NCI-H345 treated with DMSO at 0.1 percent for 48 hours (cell line): ENCODE measurements around the gene UFC1.

Experiments
- DNase-seq: peaks from one replicate; lab custom pipeline; 2025; ENCODE audit not compliant: unreplicated experiment; lab: John Stamatoyannopoulos, UW

UFC1 gene

DNA sequence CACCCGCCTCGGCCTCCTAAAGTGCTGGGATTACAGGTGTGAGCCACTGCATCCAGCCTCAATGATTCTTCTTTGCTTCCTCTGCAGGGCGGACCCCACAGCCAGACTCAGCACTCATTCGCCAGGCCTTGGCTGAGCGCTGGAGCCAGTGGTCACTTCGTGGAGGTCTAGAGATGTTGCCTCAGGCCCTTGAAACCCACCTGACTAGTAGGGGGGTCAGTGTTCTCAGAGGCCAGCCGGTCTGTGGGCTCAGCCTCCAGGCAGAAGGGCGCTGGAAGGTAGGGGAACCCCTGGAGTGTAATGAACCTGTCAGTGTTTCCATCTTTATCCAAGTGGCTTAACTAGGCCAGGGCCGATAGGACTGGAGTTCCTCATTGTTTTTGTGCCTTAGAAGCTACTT, 15.1 kb downstream of the UFC1 start:
- DNase-seq: no peak

- DNase-seq: no peak
These were observed 17.4 kb downstream of the UFC1 start for GRCh38 chr1:161171191-161171590.

- no peak for DNase-seq
These were observed 17.9 kb downstream of the UFC1 start for GRCh38 chr1:161171696-161172095.

- DNase-seq: no peak
These were observed 18.6 kb downstream of the UFC1 start for GRCh38 chr1:161172349-161172748.

DNA sequence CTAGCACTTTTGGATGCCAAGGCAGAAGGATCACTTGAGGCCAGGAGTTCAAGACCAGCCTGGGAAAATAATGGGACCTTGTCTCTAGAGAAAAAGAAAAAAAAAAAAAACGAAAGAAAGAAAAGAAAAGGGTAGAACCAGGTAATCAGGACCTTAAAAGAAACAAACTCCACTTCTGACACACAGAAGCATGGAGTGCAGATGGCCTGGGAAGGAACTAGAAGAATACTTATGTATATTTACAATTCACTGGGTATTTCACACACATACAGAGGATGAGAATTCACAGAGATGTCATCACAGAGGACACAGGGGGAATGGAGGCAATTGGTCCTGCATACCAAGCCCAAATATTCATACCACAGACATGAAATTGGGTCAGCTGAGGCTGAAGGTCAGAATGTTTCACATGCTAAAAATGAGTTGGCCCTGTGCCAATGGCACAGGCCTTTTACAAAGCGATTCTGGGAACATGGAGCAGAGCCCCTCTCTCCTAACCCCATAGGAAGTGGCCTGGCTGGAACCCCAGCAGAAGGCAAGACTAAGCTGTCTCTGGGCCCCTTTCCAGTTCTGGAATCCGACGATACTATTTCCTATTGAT, 19.1 kb downstream of the UFC1 start:
- no peak for DNase-seq

DNA sequence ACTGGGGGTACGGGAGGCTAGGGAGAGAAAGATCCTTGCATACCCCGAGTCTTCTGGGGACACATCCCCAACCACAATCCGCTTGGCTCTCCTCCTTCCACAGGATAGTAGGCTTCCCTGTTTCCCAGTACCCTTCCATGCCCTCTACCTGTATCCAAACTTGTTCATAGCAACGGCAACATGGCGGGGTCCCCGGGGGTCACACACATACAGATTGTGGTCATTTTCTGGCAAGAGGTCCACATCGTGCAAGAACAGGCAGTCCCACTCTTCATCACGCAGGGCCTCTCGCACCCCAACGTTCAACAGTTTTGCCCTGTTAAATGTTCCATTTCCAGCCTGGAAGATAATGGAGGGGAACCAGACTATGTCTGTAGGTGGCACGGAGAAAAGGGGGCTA, 19.9 kb downstream of the UFC1 start:
- DNase-seq: no peak

- DNase-seq: no peak
These were observed 21.1 kb downstream of the UFC1 start for GRCh38 chr1:161174911-161175310.

DNA sequence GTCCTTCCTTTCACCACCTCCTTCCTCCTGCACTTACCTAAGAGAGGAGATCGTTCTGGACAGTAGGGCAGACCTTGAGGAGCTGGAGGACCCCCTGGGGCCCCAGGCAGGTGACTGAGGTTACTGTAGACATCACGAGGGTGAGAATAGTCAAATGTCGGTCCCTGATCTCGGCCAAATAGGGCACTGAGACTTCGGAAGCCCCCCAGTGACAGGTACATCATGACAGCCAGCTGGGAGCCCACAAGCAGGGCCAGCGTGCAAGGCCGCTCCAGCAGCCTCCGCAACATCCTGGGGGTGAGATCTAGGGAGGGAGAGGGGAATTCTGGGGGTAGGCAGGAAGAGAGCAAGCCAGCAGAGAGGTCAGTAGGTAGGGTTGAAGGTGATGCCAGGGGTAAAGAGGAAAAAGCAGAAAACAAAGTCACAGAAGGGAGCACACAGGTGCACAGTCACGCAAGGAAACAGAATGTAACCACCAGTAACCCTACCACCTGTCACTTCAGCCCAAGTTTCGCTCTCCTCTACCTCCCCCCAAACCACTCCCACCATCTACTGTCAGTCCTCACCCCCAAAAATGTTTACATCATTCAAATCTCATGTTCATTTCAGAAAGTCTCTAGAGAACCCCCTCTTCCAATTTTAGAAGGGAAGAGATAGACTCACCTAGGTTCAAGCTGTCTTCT, 22.1 kb downstream of the UFC1 start:
- no peak for DNase-seq

GRCh38 chr1:161176468-161177111, 22.8 kb downstream of the UFC1 start:
- no peak for DNase-seq

DNA sequence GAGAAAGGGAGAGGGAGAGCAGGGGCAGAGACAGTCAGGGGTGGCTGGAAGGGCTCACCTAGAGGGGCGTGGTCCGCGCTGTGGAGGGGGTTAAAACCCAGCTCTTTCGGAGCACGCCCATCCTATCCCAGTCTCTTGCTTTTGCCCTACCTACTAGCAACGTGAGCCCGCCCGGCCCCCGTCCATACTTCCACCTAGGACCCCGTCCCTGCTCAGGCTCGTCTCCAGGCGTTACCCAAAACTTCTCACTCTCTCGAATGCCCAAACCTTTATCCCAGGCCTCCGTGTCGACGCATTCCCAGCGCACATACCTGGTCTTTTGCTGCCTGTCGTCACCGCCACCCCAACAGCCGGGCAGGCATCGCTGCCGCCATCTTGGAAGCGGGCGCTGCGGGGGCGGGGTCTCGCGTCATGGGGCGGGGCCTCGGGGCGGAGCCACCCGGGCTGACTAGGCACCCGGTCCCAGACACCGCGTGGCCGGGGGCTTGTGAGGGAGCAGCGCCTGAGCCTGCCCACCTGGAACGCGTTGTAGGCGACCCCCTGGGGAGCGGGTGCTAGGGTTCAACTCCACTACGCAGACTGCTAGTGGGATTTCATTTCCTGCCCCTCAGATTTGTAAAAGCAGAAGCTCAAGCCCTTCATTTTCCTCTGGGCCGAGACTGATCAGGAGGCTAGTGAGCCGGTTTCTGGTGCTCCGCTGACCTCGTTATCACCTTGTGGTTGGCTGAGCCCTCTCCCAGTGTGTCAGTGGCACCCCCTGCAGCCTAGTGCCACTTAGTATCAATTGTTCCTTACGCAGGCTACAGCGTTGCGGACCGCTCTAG, 23.5 kb downstream of the UFC1 start, which contains the start of gene B4GALT3:
TSS of gene B4GALT3 (minus strand) at position 396 of the 824 bp plus-strand sequence. CDS start 1,447 bp downstream, outside the sequence.
- DNase-seq: peak; percentile 76

DNA sequence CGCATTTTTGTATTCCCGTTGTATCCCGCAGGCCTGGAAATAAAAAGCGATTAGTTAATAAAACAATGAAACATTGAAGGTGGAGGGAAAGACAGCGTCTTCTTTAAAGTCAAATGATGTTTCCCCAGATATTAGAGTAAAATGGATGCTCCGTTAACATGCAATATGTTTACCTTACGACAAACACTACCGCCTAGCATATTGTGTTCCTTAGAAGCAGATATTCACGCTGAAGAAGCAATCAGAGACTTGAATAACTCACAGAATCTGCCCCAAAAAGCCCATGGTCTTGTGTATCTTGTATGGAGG, 24.1 kb downstream of the UFC1 start:
- DNase-seq: no peak

DNA sequence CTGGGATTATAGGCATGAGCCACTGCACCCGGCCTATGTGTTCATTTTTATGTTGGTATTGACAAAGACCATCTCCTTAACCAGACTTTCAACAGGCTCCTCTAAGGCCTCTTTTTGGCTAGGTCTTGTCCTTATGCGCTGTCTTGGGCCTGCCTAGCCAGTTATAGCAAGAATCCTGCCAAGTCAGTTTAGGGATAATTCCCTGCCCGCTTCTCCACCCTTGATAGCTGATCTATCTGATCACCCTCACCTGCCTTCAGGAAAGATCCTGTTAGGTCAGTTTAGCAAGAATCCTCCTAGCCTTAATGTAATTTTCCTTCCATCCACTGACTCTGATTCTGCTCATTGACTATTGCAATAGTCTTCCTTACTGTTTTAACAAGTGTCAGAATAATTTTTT, 25.9 kb downstream of the UFC1 start:
- no peak for DNase-seq

GRCh38 chr1:161180639-161181038, 26.9 kb downstream of the UFC1 start:
- no peak for DNase-seq

GRCh38 chr1:161182214-161182613, 28.4 kb downstream of the UFC1 start:
- DNase-seq: no peak

- no peak for DNase-seq
These were observed 31.5 kb downstream of the UFC1 start for GRCh38 chr1:161185282-161185682.

DNA sequence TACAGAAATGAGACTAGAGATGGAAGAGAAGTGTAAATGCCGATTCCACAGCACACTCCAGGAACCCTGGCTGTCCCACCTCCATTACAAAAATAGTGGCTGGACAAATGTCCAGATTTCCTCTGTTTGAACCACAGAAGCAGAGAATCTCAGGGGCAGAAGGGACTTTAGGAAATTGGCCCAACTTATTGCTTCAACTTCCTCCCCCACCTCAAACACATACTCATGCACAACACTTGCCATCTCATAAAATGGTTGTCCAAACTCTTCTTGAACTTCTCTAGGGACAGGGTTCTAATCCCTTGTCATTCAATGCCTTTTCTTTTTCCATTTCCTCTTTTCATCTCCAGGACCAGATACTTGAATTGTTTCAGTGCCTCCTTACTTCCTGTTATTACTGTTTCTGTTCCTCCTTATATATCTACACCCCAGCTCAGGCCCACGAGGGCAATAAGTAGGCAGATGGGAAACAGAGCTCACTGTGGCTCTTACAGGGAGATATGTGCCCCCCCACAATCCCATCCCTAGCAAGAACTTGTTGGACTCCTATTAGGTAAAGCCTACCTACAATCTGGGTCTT, 32.0 kb downstream of the UFC1 start:
- DNase-seq: no peak

GRCh38 chr1:161187311-161187710, 33.5 kb downstream of the UFC1 start:
- no peak for DNase-seq

- DNase-seq: no peak
These were observed 34.6 kb downstream of the UFC1 start for GRCh38 chr1:161188381-161188780.

GRCh38 chr1:161189036-161189435, 35.3 kb downstream of the UFC1 start:
- DNase-seq: no peak

GRCh38 chr1:161190962-161191521, 37.3 kb downstream of the UFC1 start:
- no peak for DNase-seq

GRCh38 chr1:161191971-161192370, 38.2 kb downstream of the UFC1 start:
- no peak for DNase-seq
